ENCODE data around the gene PLCD3. TPM values are rescaled to one million over a fixed set of nuclear protein-coding genes. Genes with fewer than 3 reads are reported as not detected.

PLCD3 gene
- total and polyA plus RNA-seq, 2 of the 8 experiments (the other 6 are each of a cell fraction or from before 2014, with no cell fraction given) = 26.5 to 48.1 TPM

GRCh38 chr17:45149037-45149668, 16.8 kb upstream of the PLCD3 start (continued):
- TF ChIP-seq EZH2 (IDR thresholded peaks at IDR 0.05; ENCODE audit: low read depth, low read length, severe bottlenecking) (no peak), RBBP5 (IDR thresholded peaks at IDR 0.05; ENCODE audit: borderline replicate concordance, low read depth, low read length) (no peak), ATF3 (IDR thresholded peaks at IDR 0.05; ENCODE audit: insufficient read depth, low read depth, low read length) (0 out of 2 replicates have a peak, but pooled peaks have one; percentile 18), NANOG (IDR thresholded peaks at IDR 0.05; ENCODE audit: insufficient read depth, low read depth, low read length, poor library complexity, severe bottlenecking) (no peak), SIN3A (conservative IDR thresholded peaks at IDR 0.05 in 1 of 2, IDR thresholded peaks at IDR 0.05 in 1 of 2; ENCODE audit: low read depth in 1 of 2, low read length in 2 of 2) (peak; percentile 80 to 91; a peak in 2 of 4 replicates), CREB1 (IDR thresholded peaks at IDR 0.05) (no peak), RAD21 (IDR thresholded peaks at IDR 0.05 in 1 of 2, conservative IDR thresholded peaks at IDR 0.05 in 1 of 2; ENCODE audit: low read depth in 2 of 2, low read length in 2 of 2) (peak; percentile 61 to 68), SAP30 (IDR thresholded peaks at IDR 0.05; ENCODE audit: insufficient read depth, insufficient replicate concordance, low read length) (no peak), CBX5 (IDR thresholded peaks at IDR 0.05; ENCODE audit: low read depth, low read length) (no peak), KDM4A (IDR thresholded peaks at IDR 0.05; ENCODE audit: low read depth, low read length, severe bottlenecking) (no peak), TAF7 (optimal IDR thresholded peaks at IDR 0.05; ENCODE audit: borderline replicate concordance, low read depth, low read length) (peak; percentile 75), KDM1A (IDR thresholded peaks at IDR 0.05; ENCODE audit: borderline replicate concordance, low read length) (no peak), EP300 (IDR thresholded peaks at IDR 0.05; ENCODE audit: borderline replicate concordance in 1 of 2, low read depth in 2 of 2, low read length in 2 of 2) (no peak), ATF2 (IDR thresholded peaks at IDR 0.05; ENCODE audit: low read length) (no peak), CEBPB (IDR thresholded peaks at IDR 0.05; ENCODE audit: low read depth, low read length) (no peak)
- TF ChIP-seq, protein P1, sequence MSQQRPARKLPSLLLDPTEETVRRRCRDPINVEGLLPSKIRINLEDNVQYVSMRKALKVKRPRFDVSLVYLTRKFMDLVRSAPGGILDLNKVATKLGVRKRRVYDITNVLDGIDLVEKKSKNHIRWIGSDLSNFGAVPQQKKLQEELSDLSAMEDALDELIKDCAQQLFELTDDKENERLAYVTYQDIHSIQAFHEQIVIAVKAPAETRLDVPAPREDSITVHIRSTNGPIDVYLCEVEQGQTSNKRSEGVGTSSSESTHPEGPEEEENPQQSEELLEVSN (IDR thresholded peaks at IDR 0.05) = 0 out of 2 replicates have a peak, but pooled peaks have one; percentile 8
